ENCODE results near the gene STUM.
"Not testable (repeated sequence)": the region's sequence is repeated elsewhere in the genome, so short reads cannot be mapped to it uniquely, and the experiment has no call there.

The STUM gene

GRCh38 chr1:226638608-226639007, 90.0 kb downstream of the STUM start:
- H3K4me3 ChIP-seq (ENCODE audit: low read depth, low read length), result no peak overlapping the region
- no peak for TF ChIP-seq CTCF (IDR thresholded peaks at IDR 0.05; ENCODE audit: borderline replicate concordance, insufficient read depth, low read depth, low read length)

GRCh38 chr1:226639206-226639605, 90.6 kb downstream of the STUM start:
- H3K4me3 ChIP-seq (ENCODE audit: low read depth, low read length), result not testable (repeated sequence)

- no peak overlapping the region for H3K4me3 ChIP-seq (ENCODE audit: low read depth, low read length)
- no peak for TF ChIP-seq CTCF (IDR thresholded peaks at IDR 0.05; ENCODE audit: borderline replicate concordance, insufficient read depth, low read depth, low read length)
Observed at GRCh38 chr1:226639631-226640061, 91.1 kb downstream of the STUM start.

- no peak for TF ChIP-seq CTCF (IDR thresholded peaks at IDR 0.05; ENCODE audit: borderline replicate concordance, insufficient read depth, low read depth, low read length)
- no peak overlapping the region for H3K4me3 ChIP-seq (ENCODE audit: low read depth, low read length)
Observed at GRCh38 chr1:226640321-226641136, 92.0 kb downstream of the STUM start.

- TF ChIP-seq CTCF (IDR thresholded peaks at IDR 0.05; ENCODE audit: borderline replicate concordance, insufficient read depth, low read depth, low read length), result no peak
- no peak overlapping the region for H3K4me3 ChIP-seq (ENCODE audit: low read depth, low read length)
Observed at GRCh38 chr1:226641671-226642231, 93.2 kb downstream of the STUM start.

GRCh38 chr1:226642421-226642820, 93.9 kb downstream of the STUM start:
- no peak overlapping the region for H3K4me3 ChIP-seq (ENCODE audit: low read depth, low read length)
- TF ChIP-seq CTCF (IDR thresholded peaks at IDR 0.05; ENCODE audit: borderline replicate concordance, insufficient read depth, low read depth, low read length), result no peak

- H3K4me3 ChIP-seq (ENCODE audit: low read depth, low read length), result no peak overlapping the region
- no peak for TF ChIP-seq CTCF (IDR thresholded peaks at IDR 0.05; ENCODE audit: borderline replicate concordance, insufficient read depth, low read depth, low read length)
Observed at GRCh38 chr1:226643177-226643576, 94.6 kb downstream of the STUM start.

All from GM12875 (cell line).